GM12878 (cell line): ENCODE measurements around the gene CTXN1.

Source experiments
- EED ChIP-seq: sonication (generic); IDR thresholded peaks from 2 replicates; pipeline ENCODE4 v1.6.1; 2016; ENCODE audit warnings: antibody characterized with exemption, low read depth
- EZH2 ChIP-seq: IDR thresholded peaks from 2 replicates; pipeline ENCODE4 v1.6.1; 2012; ENCODE audit warnings: low read depth, mild to moderate bottlenecking, control low read depth, inconsistent platforms, low read length, borderline replicate concordance; ENCODE audit not compliant: control insufficient read depth
- GABPA ChIP-seq: IDR thresholded peaks from 2 replicates; pipeline ENCODE4 v1.6.1; 2014; ENCODE audit warnings: antibody characterized with exemption, low read depth, mild to moderate bottlenecking, inconsistent platforms
- JUNB ChIP-seq: IDR thresholded peaks from 2 replicates; pipeline ENCODE4 v1.6.1; 2016; ENCODE audit warnings: antibody characterized with exemption, mild to moderate bottlenecking
- RAD21 ChIP-seq: IDR thresholded peaks from 2 replicates; pipeline ENCODE4 v1.6.1; 2011; ENCODE audit warnings: mild to moderate bottlenecking, low read depth, low read length, moderate library complexity; ENCODE audit not compliant: insufficient read depth
- TARDBP ChIP-seq: IDR thresholded peaks from 2 replicates; pipeline ENCODE4 v1.6.1; 2016; ENCODE audit warnings: borderline replicate concordance
- YY1 ChIP-seq: IDR thresholded peaks from 2 replicates; pipeline ENCODE4 v1.6.1; 2011; ENCODE audit warnings: low read depth, mild to moderate bottlenecking, low read length
- TF ChIP-seq, protein P1 (sequence below): fragments of 450-650 bp; IDR thresholded peaks from 2 replicates; pipeline ENCODE4 v1.6.1; 2018; ENCODE audit warnings: mild to moderate bottlenecking, low read depth, moderate library complexity; ENCODE audit not compliant: partially characterized antibody
- TF ChIP-seq, protein P2 (sequence below): fragments of 450-650 bp; formaldehyde crosslinking; IDR thresholded peaks from 2 replicates; pipeline ENCODE4 v1.5.0; 2022; ENCODE audit warnings: mild to moderate bottlenecking, missing genetic modification characterization
- TF ChIP-seq, protein P3 (sequence below): fragments of 150-350 bp; IDR thresholded peaks from 2 replicates; pipeline ENCODE4 v1.6.1; 2016; ENCODE audit warnings: low read depth, low read length

DNA sequence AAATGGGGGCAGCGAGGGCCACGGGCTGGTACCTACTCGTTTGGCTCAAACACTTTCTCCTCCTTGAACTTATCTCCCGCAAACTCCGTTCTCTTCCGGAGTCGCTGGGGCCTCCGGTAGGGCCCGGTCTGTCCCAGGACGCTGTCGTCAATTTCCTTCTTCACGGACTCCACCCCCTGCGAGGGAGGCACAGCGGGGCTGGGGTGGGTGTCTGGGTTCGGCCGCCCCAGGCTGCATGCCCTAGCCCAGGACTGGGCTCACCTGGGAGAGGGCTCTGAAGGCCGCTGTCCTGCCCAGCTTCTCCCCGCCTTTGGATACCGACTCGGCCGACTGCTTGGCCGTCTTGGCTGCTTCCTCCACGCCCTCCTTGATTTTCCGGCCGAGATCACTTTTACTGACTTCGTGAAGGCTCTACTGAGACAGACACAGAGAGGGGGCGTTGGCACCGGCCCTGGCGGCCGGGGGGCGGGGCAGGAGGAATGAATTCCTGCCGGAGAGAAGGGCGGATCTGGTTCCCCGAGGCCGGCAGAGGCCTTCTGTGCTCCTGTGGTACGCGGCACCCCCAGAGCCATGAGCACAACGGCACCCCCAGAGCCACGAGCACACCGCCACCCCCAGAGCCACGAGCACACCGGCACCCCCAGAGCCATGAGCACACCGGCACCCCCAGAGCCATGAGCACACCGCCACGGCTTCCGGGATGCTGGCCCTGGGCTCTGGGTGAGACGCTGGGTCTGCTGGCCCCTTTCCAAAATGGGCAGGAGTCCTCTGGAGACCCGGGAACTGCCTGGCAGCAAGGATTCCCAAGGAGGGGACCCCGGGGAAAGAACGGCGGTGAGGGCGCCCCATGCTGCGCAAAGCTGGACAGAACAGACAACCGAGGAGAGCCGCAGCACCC lies 8.1 kb upstream of the CTXN1 start:
- TF ChIP-seq, protein P1, sequence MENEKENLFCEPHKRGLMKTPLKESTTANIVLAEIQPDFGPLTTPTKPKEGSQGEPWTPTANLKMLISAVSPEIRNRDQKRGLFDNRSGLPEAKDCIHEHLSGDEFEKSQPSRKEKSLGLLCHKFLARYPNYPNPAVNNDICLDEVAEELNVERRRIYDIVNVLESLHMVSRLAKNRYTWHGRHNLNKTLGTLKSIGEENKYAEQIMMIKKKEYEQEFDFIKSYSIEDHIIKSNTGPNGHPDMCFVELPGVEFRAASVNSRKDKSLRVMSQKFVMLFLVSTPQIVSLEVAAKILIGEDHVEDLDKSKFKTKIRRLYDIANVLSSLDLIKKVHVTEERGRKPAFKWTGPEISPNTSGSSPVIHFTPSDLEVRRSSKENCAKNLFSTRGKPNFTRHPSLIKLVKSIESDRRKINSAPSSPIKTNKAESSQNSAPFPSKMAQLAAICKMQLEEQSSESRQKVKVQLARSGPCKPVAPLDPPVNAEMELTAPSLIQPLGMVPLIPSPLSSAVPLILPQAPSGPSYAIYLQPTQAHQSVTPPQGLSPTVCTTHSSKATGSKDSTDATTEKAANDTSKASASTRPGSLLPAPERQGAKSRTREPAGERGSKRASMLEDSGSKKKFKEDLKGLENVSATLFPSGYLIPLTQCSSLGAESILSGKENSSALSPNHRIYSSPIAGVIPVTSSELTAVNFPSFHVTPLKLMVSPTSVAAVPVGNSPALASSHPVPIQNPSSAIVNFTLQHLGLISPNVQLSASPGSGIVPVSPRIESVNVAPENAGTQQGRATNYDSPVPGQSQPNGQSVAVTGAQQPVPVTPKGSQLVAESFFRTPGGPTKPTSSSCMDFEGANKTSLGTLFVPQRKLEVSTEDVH, result no peak
- TF ChIP-seq EED, result no peak
- TF ChIP-seq, protein P2, sequence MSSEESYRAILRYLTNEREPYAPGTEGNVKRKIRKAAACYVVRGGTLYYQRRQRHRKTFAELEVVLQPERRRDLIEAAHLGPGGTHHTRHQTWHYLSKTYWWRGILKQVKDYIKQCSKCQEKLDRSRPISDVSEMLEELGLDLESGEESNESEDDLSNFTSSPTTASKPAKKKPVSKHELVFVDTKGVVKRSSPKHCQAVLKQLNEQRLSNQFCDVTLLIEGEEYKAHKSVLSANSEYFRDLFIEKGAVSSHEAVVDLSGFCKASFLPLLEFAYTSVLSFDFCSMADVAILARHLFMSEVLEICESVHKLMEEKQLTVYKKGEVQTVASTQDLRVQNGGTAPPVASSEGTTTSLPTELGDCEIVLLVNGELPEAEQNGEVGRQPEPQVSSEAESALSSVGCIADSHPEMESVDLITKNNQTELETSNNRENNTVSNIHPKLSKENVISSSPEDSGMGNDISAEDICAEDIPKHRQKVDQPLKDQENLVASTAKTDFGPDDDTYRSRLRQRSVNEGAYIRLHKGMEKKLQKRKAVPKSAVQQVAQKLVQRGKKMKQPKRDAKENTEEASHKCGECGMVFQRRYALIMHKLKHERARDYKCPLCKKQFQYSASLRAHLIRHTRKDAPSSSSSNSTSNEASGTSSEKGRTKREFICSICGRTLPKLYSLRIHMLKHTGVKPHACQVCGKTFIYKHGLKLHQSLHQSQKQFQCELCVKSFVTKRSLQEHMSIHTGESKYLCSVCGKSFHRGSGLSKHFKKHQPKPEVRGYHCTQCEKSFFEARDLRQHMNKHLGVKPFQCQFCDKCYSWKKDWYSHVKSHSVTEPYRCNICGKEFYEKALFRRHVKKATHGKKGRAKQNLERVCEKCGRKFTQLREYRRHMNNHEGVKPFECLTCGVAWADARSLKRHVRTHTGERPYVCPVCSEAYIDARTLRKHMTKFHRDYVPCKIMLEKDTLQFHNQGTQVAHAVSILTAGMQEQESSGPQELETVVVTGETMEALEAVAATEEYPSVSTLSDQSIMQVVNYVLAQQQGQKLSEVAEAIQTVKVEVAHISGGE (CRISPR knock-in tag), result no peak
- TF ChIP-seq TARDBP, result no peak
- TF ChIP-seq EZH2, result no peak
- TF ChIP-seq JUNB, result no peak
- no peak for TF ChIP-seq YY1
- TF ChIP-seq, protein P3, sequence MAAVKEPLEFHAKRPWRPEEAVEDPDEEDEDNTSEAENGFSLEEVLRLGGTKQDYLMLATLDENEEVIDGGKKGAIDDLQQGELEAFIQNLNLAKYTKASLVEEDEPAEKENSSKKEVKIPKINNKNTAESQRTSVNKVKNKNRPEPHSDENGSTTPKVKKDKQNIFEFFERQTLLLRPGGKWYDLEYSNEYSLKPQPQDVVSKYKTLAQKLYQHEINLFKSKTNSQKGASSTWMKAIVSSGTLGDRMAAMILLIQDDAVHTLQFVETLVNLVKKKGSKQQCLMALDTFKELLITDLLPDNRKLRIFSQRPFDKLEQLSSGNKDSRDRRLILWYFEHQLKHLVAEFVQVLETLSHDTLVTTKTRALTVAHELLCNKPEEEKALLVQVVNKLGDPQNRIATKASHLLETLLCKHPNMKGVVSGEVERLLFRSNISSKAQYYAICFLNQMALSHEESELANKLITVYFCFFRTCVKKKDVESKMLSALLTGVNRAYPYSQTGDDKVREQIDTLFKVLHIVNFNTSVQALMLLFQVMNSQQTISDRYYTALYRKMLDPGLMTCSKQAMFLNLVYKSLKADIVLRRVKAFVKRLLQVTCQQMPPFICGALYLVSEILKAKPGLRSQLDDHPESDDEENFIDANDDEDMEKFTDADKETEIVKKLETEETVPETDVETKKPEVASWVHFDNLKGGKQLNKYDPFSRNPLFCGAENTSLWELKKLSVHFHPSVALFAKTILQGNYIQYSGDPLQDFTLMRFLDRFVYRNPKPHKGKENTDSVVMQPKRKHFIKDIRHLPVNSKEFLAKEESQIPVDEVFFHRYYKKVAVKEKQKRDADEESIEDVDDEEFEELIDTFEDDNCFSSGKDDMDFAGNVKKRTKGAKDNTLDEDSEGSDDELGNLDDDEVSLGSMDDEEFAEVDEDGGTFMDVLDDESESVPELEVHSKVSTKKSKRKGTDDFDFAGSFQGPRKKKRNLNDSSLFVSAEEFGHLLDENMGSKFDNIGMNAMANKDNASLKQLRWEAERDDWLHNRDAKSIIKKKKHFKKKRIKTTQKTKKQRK, result no peak
- no peak for TF ChIP-seq GABPA
- no peak for TF ChIP-seq RAD21
